T-cell (primary cell): ENCODE data around the gene UEVLD. TPM values are rescaled to one million over a fixed set of nuclear protein-coding genes. Genes with fewer than 3 reads are reported as not detected.

Experiments
- ATAC-seq, 4 experiments: fragments of 200-7000 bp in 3 of 4; fragments of 150-1000 bp in 1 of 4; cut with Tn5 transposase; replicated peaks in 1 of 4; 1 replicate in 3 of 4; 2 replicates in 1 of 4; pipeline ENCODE4 v1.10.0; 2021; ENCODE audit warnings: moderate library complexity in 3 of 4, mild to moderate bottlenecking in 2 of 4, moderate number of reproducible peaks in 1 of 4
- CTCF ChIA-PET, 2 donors: fragments of 300-600 bp; sonication (Branson Sonifier 250); formaldehyde crosslinking; loops; one replicate each; lab custom pipeline; 2022; ENCODE audit warnings: antibody characterized with exemption in 2 of 2; lab: Charles Lee
- POLR2A ChIA-PET, 2 donors: fragments of 300-600 bp; sonication (Branson Sonifier 250); formaldehyde crosslinking; loops; one replicate each; lab custom pipeline; 2022; ENCODE audit warnings: antibody characterized with exemption in 2 of 2; lab: Charles Lee
- DNase-seq, 35 experiments: peaks; one replicate each; pipeline versions ENCODE4 v3.0.0 to v3.0.0-alpha.2; 2013 to 2023
- H3K27ac ChIP-seq: one replicate; pipeline ENCODE4 v1.5.1; 2013; ENCODE audit warnings: low read length
- H3K27me3 ChIP-seq, 2 experiments: replicated peaks in 1 of 2; 1 replicate in 1 of 2; 2 replicates in 1 of 2; pipeline versions ENCODE4 v1.6.1 to v1.7.0; 2013; ENCODE audit warnings: low read length in 1 of 2, mixed read lengths in 1 of 2; ENCODE audit not compliant: control insufficient read depth in 2 of 2, insufficient read depth in 2 of 2; ENCODE audit errors: extremely low read depth in 1 of 2
- H3K36me3 ChIP-seq, 2 donors: 1 replicate in 1 of 2; 2 replicates in 1 of 2; pipeline versions ENCODE4 v1.6.1 to v1.7.0; 2013; ENCODE audit warnings: low read length in 1 of 2; ENCODE audit not compliant: control insufficient read depth in 2 of 2, insufficient read depth in 1 of 2; ENCODE audit errors: extremely low read depth in 1 of 2
- H3K4me1 ChIP-seq, 2 experiments: 1 replicate in 1 of 2; 2 replicates in 1 of 2; pipeline versions ENCODE4 v1.6.1 to v1.7.0; 2013; ENCODE audit warnings: low read length in 2 of 2, mixed read lengths in 1 of 2; ENCODE audit not compliant: insufficient read depth in 2 of 2, control insufficient read depth in 1 of 2; ENCODE audit errors: extremely low read depth in 1 of 2
- H3K4me3 ChIP-seq, 2 donors: 1 replicate in 1 of 2; 2 replicates in 1 of 2; pipeline versions ENCODE4 v1.5.1 to v1.7.0; 2013; ENCODE audit warnings: mild to moderate bottlenecking in 2 of 2, low read length in 1 of 2, moderate library complexity in 1 of 2; ENCODE audit not compliant: control insufficient read depth in 1 of 2; ENCODE audit errors: extremely low read depth in 1 of 2
- H3K9me3 ChIP-seq: 2 replicates; pipeline ENCODE4 v1.7.0; 2013
- H3K27ac Mint-ChIP-seq, 2 donors: one replicate each; pipeline ENCODE4 v1.8.0; 2020 to 2021; ENCODE audit warnings: mild to moderate bottlenecking in 2 of 2, mixed read lengths in 2 of 2
- H3K27me3 Mint-ChIP-seq, 2 donors: one replicate each; pipeline ENCODE4 v1.8.0; 2021 to 2022; ENCODE audit warnings: mixed read lengths in 2 of 2
- H3K36me3 Mint-ChIP-seq: one replicate; pipeline ENCODE4 v1.8.0; 2021; ENCODE audit warnings: mixed read lengths
- H3K4me1 Mint-ChIP-seq, 3 donors: one replicate each; pipeline ENCODE4 v1.8.0; 2020 to 2022; ENCODE audit warnings: mixed read lengths in 3 of 3, mild to moderate bottlenecking in 1 of 3
- H3K4me3 Mint-ChIP-seq, 3 donors: one replicate each; pipeline ENCODE4 v1.8.0; 2020 to 2022; ENCODE audit warnings: mild to moderate bottlenecking in 3 of 3, mixed read lengths in 3 of 3, moderate library complexity in 3 of 3
- H3K9me3 Mint-ChIP-seq, 3 donors: one replicate each; pipeline ENCODE4 v1.8.0; 2020 to 2022; ENCODE audit warnings: mixed read lengths in 3 of 3
- WGBS: methylation state at CpG from one replicate; pipeline ENCODE4 v1.1.5; 2013; ENCODE audit warnings: missing lambda C conversion rate; ENCODE audit not compliant: insufficient coverage; 5-methylcytosine and 5-hydroxymethylcytosine counted together
- total RNA-seq, 35 experiments: library from RNA in 6 of 35; stranded (reverse) in 6 of 35; fragments of 120-200 nt in 1 of 35; gene quantifications; one replicate each; pipeline versions ENCODE4 v1.2.1 to v1.2.4 and lab custom pipeline; 2013 to 2026

UEVLD gene
- total RNA-seq, 5 donors from 2014 or later (not counting 1 experiment from before 2014, with no cell fraction given), result 3.9 to 9.0 (median 7.1) TPM

GRCh38 chr11:18526521-18527296, 61.8 kb downstream of the UEVLD start, which contains the start of gene TSG101:
TSS of gene TSG101 (minus strand) at chr11:18526942. CDS start at chr11:18526816, 126 bp downstream.
- peaks cover 0 to 2% of the 10 kb centered on the region in 2 donors for H3K27me3 Mint-ChIP-seq
- no peaks in the 10 kb centered on the region for H3K9me3 Mint-ChIP-seq
- under 1% methylated on average over 47 of the region's 57 CpGs for WGBS
- H3K4me1 Mint-ChIP-seq, result peaks cover 54 to 59% (median 56%) of the 10 kb centered on the region in 3 donors
- no peaks in the 10 kb centered on the region for H3K27me3 ChIP-seq
- DNase-seq (peak; percentile 82 to 95 (median 89)), ATAC-seq (peak; percentile 89 to 91 (median 90))
- peak within 1 kb of the TSS; percentile 84 to 94 for H3K4me3 ChIP-seq
- peak within 1 kb of the TSS; percentile 97 to 100 (median 100) for H3K4me3 Mint-ChIP-seq
- CTCF ChIA-PET, result interaction anchor here (0.6 to 2.0 kb wide), 8 partner anchors 12 to 420 kb away, joined by 3 to 11 read pairs (median 4); partner anchors contain the start of genes SAAL1 (in 1 of the 2), SPTY2D1 (in 1 of the 2) and UEVLD (in 1 of the 2)
- H3K27ac ChIP-seq, result peak within 1 kb of the TSS; percentile 100
- POLR2A ChIA-PET, result interaction anchor here (0.6 to 2.6 kb wide), 15 partner anchors 22 to 513 kb away, joined by 3 to 20 read pairs (median 6); partner anchors contain the start of genes LDHA (in 2 of the 2), HPS5 (in 1 of the 2) and SPTY2D1 (in 1 of the 2)
- H3K36me3 Mint-ChIP-seq, result peaks cover 25% of the 10 kb centered on the region
- H3K27ac Mint-ChIP-seq, result peak within 1 kb of the TSS; percentile 100
- no peaks in the 10 kb centered on the region for H3K9me3 ChIP-seq
- H3K36me3 ChIP-seq, result peaks cover 3 to 21% of the 10 kb centered on the region in 2 donors
- H3K4me1 ChIP-seq, result peaks cover 10 to 24% of the 10 kb centered on the region in 2 experiments

GRCh38 chr11:18526130-18526520, 62.4 kb downstream of the UEVLD start:
- no CpG with 5 or more reads among the region's 8 CpGs for WGBS
- DNase-seq (no peak), ATAC-seq (no peak)
- Mint-ChIP-seq H3K27ac (peak overlapping the region; percentile 100), H3K27me3 (peaks cover 0 to 2% of the 10 kb centered on the region in 2 donors), H3K36me3 (peaks cover 25% of the 10 kb centered on the region), H3K4me3 (peak overlapping the region; percentile 97 to 100 (median 100)), H3K4me1 (peaks cover 56 to 59% (median 57%) of the 10 kb centered on the region in 3 donors), H3K9me3 (no peaks in the 10 kb centered on the region)
- ChIA-PET POLR2A (interaction anchor here (0.6 to 2.6 kb wide), 14 partner anchors 22 to 513 kb away, joined by 3 to 20 read pairs (median 4); partner anchors contain the start of genes LDHA (in 2 of the 2), HPS5 (in 1 of the 2) and SPTY2D1 (in 1 of the 2)), CTCF (interaction anchor here (0.6 to 2.0 kb wide), 6 partner anchors 12 to 420 kb away, joined by 3 to 11 read pairs (median 4); partner anchors contain the start of genes SAAL1 (in 1 of the 2) and SPTY2D1 (in 1 of the 2))
- H3K27me3 ChIP-seq, result no peaks in the 10 kb centered on the region
- H3K4me3 ChIP-seq, result peak overlapping the region; percentile 84 to 94
- H3K4me1 ChIP-seq, result peaks cover 10 to 24% of the 10 kb centered on the region in 2 experiments
- H3K27ac ChIP-seq, result peak overlapping the region; percentile 100
- no peaks in the 10 kb centered on the region for H3K9me3 ChIP-seq
- peaks cover 3 to 21% of the 10 kb centered on the region in 2 donors for H3K36me3 ChIP-seq

GRCh38 chr11:18524248-18524647, 64.3 kb downstream of the UEVLD start:
- peaks cover 25% of the 10 kb centered on the region for H3K36me3 Mint-ChIP-seq
- peak overlapping the region; percentile 6 to 28 (median 8) for H3K4me3 Mint-ChIP-seq
- no CpG with 5 or more reads among the region's 1 CpG for WGBS
- H3K4me1 Mint-ChIP-seq, result peaks cover 66 to 70% (median 67%) of the 10 kb centered on the region in 3 donors
- H3K27me3 Mint-ChIP-seq, result peaks cover 0 to 2% of the 10 kb centered on the region in 2 donors
- DNase-seq (no peak), ATAC-seq (no peak)
- POLR2A ChIA-PET, result interaction anchor here in 1 of 2 donors (0.6 kb wide), 1 partner anchor 109 kb away, joined by 3 read pairs; no protein-coding TSS in a partner anchor
- no peaks in the 10 kb centered on the region for H3K27me3 ChIP-seq
- H3K9me3 Mint-ChIP-seq, result no peaks in the 10 kb centered on the region
- no peak overlapping the region for H3K27ac ChIP-seq
- peaks cover 3 to 23% of the 10 kb centered on the region in 2 donors for H3K36me3 ChIP-seq
- H3K4me3 ChIP-seq, result no peak overlapping the region
- CTCF ChIA-PET, result interaction anchor here (0.6 to 1.1 kb wide), 6 partner anchors 8 to 488 kb away, joined by 3 to 5 read pairs (median 4); no protein-coding TSS in a partner anchor
- peak overlapping the region in 1 of 2 donors; percentile 13 for H3K27ac Mint-ChIP-seq
- H3K9me3 ChIP-seq, result no peaks in the 10 kb centered on the region
- H3K4me1 ChIP-seq, result peaks cover 10 to 28% of the 10 kb centered on the region in 2 experiments

GRCh38 chr11:18523084-18523483, 65.5 kb downstream of the UEVLD start:
- H3K4me1 ChIP-seq, result peaks cover 10 to 28% of the 10 kb centered on the region in 2 experiments
- H3K36me3 ChIP-seq, result peaks cover 3 to 30% of the 10 kb centered on the region in 2 donors
- DNase-seq (no peak), ATAC-seq (no peak)
- Mint-ChIP-seq H3K27me3 (peaks cover 0 to 2% of the 10 kb centered on the region in 2 donors), H3K9me3 (no peaks in the 10 kb centered on the region), H3K27ac (no peak overlapping the region), H3K4me3 (peak overlapping the region in 1 of 3 donors; percentile 12), H3K36me3 (peaks cover 30% of the 10 kb centered on the region), H3K4me1 (peaks cover 64 to 67% (median 65%) of the 10 kb centered on the region in 3 donors)
- H3K9me3 ChIP-seq, result no peaks in the 10 kb centered on the region
- ChIA-PET POLR2A (interaction anchor here in 1 of 2 donors (0.6 kb wide), 1 partner anchor 14 kb away, joined by 3 read pairs; no protein-coding TSS in a partner anchor), CTCF (no interaction called here)
- no peak overlapping the region for H3K27ac ChIP-seq
- WGBS, result 100% methylated on average over 1 of the region's 3 CpGs
- H3K4me3 ChIP-seq, result no peak overlapping the region
- H3K27me3 ChIP-seq, result no peaks in the 10 kb centered on the region

GRCh38 chr11:18522388-18522787, 66.1 kb downstream of the UEVLD start:
- no peak for ATAC-seq
- no peak overlapping the region for H3K4me3 ChIP-seq
- 94% methylated on average over 4 of the region's 4 CpGs for WGBS
- no peaks in the 10 kb centered on the region for H3K9me3 ChIP-seq
- no peaks in the 10 kb centered on the region for H3K27me3 ChIP-seq
- peaks cover 0 to 2% of the 10 kb centered on the region in 2 donors for H3K27me3 Mint-ChIP-seq
- H3K27ac Mint-ChIP-seq, result peak overlapping the region in 1 of 2 donors; percentile 5
- ChIA-PET POLR2A (no interaction called here), CTCF (no interaction called here)
- peaks cover 3 to 34% of the 10 kb centered on the region in 2 donors for H3K36me3 ChIP-seq
- no peaks in the 10 kb centered on the region for H3K9me3 Mint-ChIP-seq
- H3K27ac ChIP-seq, result peak overlapping the region; percentile 13
- DNase-seq, result peak in 1 of 35 experiments; percentile 22
- H3K4me3 Mint-ChIP-seq, result peak overlapping the region in 1 of 3 donors; percentile 12
- peaks cover 10 to 22% of the 10 kb centered on the region in 2 experiments for H3K4me1 ChIP-seq
- peaks cover 32% of the 10 kb centered on the region for H3K36me3 Mint-ChIP-seq
- peaks cover 57 to 62% (median 61%) of the 10 kb centered on the region in 3 donors for H3K4me1 Mint-ChIP-seq
